Heart left ventricle (tissue), 16 donors: ENCODE measurements around the gene VMP1. TPM values are rescaled to one million over a fixed set of nuclear protein-coding genes. Genes with fewer than 3 reads are reported as not detected.

ENCODE experiments used
- ATAC-seq, 4 donors: fragments of 200-7000 bp; cut with Tn5 transposase; one replicate each; pipeline ENCODE4 v1.9.1; 2020 to 2022; ENCODE audit warnings: moderate library complexity in 4 of 4, mild to moderate bottlenecking in 3 of 4, moderate number of reproducible peaks in 1 of 4
- DNase-seq, 5 donors: peaks; one replicate each; pipeline ENCODE4 v3.0.0-alpha.2; 2020
- H3K27ac ChIP-seq, 12 donors: fragments of 200-600 bp; sonication (generic) in 4 of 12; one replicate each; pipeline versions ENCODE4 v1.5.0 to v1.8.0; 2016 to 2022; ENCODE audit warnings: mild to moderate bottlenecking in 2 of 12
- H3K27me3 ChIP-seq, 9 donors: fragments of 200-600 bp; sonication (generic) in 2 of 9; one replicate each; pipeline versions ENCODE4 v1.5.1 to v1.8.0; 2016 to 2022; ENCODE audit warnings: mild to moderate bottlenecking in 3 of 9
- H3K36me3 ChIP-seq, 9 donors: fragments of 200-600 bp; sonication (generic) in 2 of 9; one replicate each; pipeline versions ENCODE4 v1.5.0 to v1.8.0; 2018 to 2022; ENCODE audit warnings: mild to moderate bottlenecking in 2 of 9
- H3K4me1 ChIP-seq, 12 donors: fragments of 200-600 bp; sonication (generic) in 4 of 12; one replicate each; pipeline versions ENCODE4 v1.5.0 to v1.8.0; 2016 to 2022; ENCODE audit warnings: mild to moderate bottlenecking in 3 of 12
- H3K4me3 ChIP-seq, 12 donors: fragments of 200-600 bp; sonication (generic) in 4 of 12; one replicate each; pipeline versions ENCODE4 v1.5.0 to v1.8.0; 2017 to 2022; ENCODE audit warnings: mild to moderate bottlenecking in 9 of 12, moderate library complexity in 4 of 12
- H3K9me3 ChIP-seq, 12 donors: fragments of 200-600 bp; sonication (generic) in 4 of 12; one replicate each; pipeline versions ENCODE4 v1.5.0 to v1.8.0; 2016 to 2022; ENCODE audit warnings: mild to moderate bottlenecking in 1 of 12
- CTCF ChIP-seq, 12 donors: fragments of 200-600 bp; sonication (generic) in 4 of 12; IDR thresholded peaks; one replicate each; pipeline versions ENCODE4 v1.5.0 to v1.8.0; 2018 to 2022; ENCODE audit warnings: antibody characterized with exemption in 12 of 12, mild to moderate bottlenecking in 5 of 12
- POLR2A ChIP-seq, 2 donors: fragments of 450-650 bp; IDR thresholded peaks; one replicate each; pipeline ENCODE4 v1.6.1; 2017; ENCODE audit warnings: antibody characterized with exemption in 2 of 2, mild to moderate bottlenecking in 2 of 2, moderate library complexity in 2 of 2
- WGBS, 4 donors: extraction: QIAGEN DNeasy Blood & Tissue Kit in 2 of 4; methylation state at CpG; one replicate each; pipeline versions ENCODE4 v1.1.5 to v1.1.7; 2013 to 2018; 5-methylcytosine and 5-hydroxymethylcytosine counted together
- intact Hi-C, 10 donors: fragments of 100-400 bp; cut with DNase I; formaldehyde crosslinking; loops; one replicate each; pipeline versions ENCODE4 v1.11.1 to v1.14.2; 2022
- polyA plus RNA-seq, 2 donors: library from polyadenylated mRNA; stranded (reverse); fragments of 200-250 nt; gene quantifications; one replicate each; pipeline ENCODE4 v1.2.3, GENCODE V29; 2013
- total RNA-seq, 9 donors: library from RNA; depleted of rRNA in 2 of 9; stranded (reverse); fragments of >200 nt in 2 of 9; fragmentation: NEBNext Ultra II Directional in 3 of 9; extraction: Animal tissue kit (Norgen Biotek cat#: 25700) in 3 of 9; gene quantifications; one replicate each; pipeline versions ENCODE4 v1.1.0 to v1.2.4, GENCODE V29; 2016 to 2023
- donor health status: ischemic (EF 13 %, LVEDD 7.1; RV severe dilation, severe dysfunction).
- donor health status: healthy with polysubstance abuse.
- donor health status: DM: no; HTN: yes; CAD: no.
- donor health status: DM: no; HTN: no; CAD: no.
- donor health status: ischemic (EF 25% LVEDD 6.9; RV normal size, moderate dysfunction).
- donor health status: ischemic (EF 25% LVEDD 5.7; RV mildly dilated, moderate dysfunction).
- donor health status: healthy.
- donor health status: DM: yes; HTN: yes; CAD: no.
- donor health status: ischemic (EF 35%, LVEDD 5.7; RV mildly dilated, moderate dysfunction).
- donor health status: nonischemic (EF 11% LVEDD 7.7; RV severe dilation, severe dysfunction).
- donor health status: DM: yes; HTN: yes; CAD: no.
- donor health status: PGD.
- donor health status: ischemic (EF 29% LVEDD 5.4; RV normal size, mild dysfunction).
- donor health status: nonischemic (EF 23%, LVEDD 6.1; RV moderate dilation, normal function).

VMP1 gene
- total and polyA plus RNA-seq, 11 donors = 19.3 to 181 (median 50.1) TPM

GRCh38 chr17:59830007-59830630, 122.7 kb downstream of the VMP1 start:
- peak in 1 of 4 donors; percentile 38 for ATAC-seq
- intact Hi-C loops = loop anchor here in 1 of 10 donors (10.0 kb wide), 1 partner anchor 45 kb away; no protein-coding TSS in a partner anchor

GRCh38 chr17:59830846-59831486, 123.5 kb downstream of the VMP1 start:
- DNase-seq (peak in 1 of 5 donors; percentile 10), ATAC-seq (no peak)
- H3K4me3 ChIP-seq = no peak overlapping the region
- 89 to 96% (median 95%) methylated on average over 1 of the region's 1 CpG for WGBS, 4 donors
- TF ChIP-seq POLR2A (IDR thresholded peaks at IDR 0.05) (no peak), CTCF (IDR thresholded peaks at IDR 0.05) (no peak)
- no peaks in the 10 kb centered on the region for H3K36me3 ChIP-seq
- H3K9me3 ChIP-seq = no peaks in the 10 kb centered on the region
- peak overlapping the region in 6 of 12 donors; percentile 19 to 91 (median 61) for H3K27ac ChIP-seq
- intact Hi-C loops = loop anchor here in 1 of 10 donors (10.0 kb wide), 1 partner anchor 46 kb away; no protein-coding TSS in a partner anchor
- peaks cover 5 to 76% (median 15%) of the 10 kb centered on the region in 12 donors for H3K4me1 ChIP-seq
- H3K27me3 ChIP-seq = no peaks in the 10 kb centered on the region

More at GRCh38 chr17:59830007-59830630, 122.7 kb downstream of the VMP1 start:
- Histone ChIP-seq H3K4me1 (peaks cover 5 to 81% (median 15%) of the 10 kb centered on the region in 12 donors), H3K27ac (peak overlapping the region in 10 of 12 donors; percentile 47 to 91 (median 74)), H3K9me3 (no peaks in the 10 kb centered on the region), H3K27me3 (no peaks in the 10 kb centered on the region), H3K36me3 (no peaks in the 10 kb centered on the region), H3K4me3 (peak overlapping the region in 1 of 12 donors; percentile 38)
- WGBS, 4 donors = 72 to 86% (median 83%) methylated on average over 3 of the region's 3 CpGs
- DNase-seq = peak in 1 of 5 donors; percentile 47
- TF ChIP-seq CTCF (IDR thresholded peaks at IDR 0.05) = no peak

GRCh38 chr17:59832883-59833379, 125.5 kb downstream of the VMP1 start:
- Histone ChIP-seq H3K36me3 (no peaks in the 10 kb centered on the region), H3K9me3 (no peaks in the 10 kb centered on the region), H3K4me1 (peaks cover 5 to 71% (median 23%) of the 10 kb centered on the region in 12 donors), H3K27me3 (no peaks in the 10 kb centered on the region), H3K4me3 (no peak overlapping the region), H3K27ac (peak overlapping the region in 9 of 12 donors; percentile 3 to 71 (median 47))
- whole genome bisulfite sequencing, 4 donors = 41 to 56% (median 49%) methylated on average over 4 of the region's 4 CpGs
- ATAC-seq (no peak), DNase-seq (peak in 1 of 5 donors; percentile 4)
- TF ChIP-seq CTCF (IDR thresholded peaks at IDR 0.05) (no peak), POLR2A (IDR thresholded peaks at IDR 0.05) (no peak)
- intact Hi-C loops = loop anchor here in 1 of 10 donors (10.0 kb wide), 1 partner anchor 48 kb away; no protein-coding TSS in a partner anchor
